ENCODE results near the gene FOXJ1. TPM values are rescaled to one million over a fixed set of nuclear protein-coding genes. Genes with fewer than 3 reads are reported as not detected.

Gene FOXJ1
- total RNA-seq, 1 donor from 2014 or later: not detected

GRCh38 chr17:76137001-76137350 is 4.1 kb downstream of the FOXJ1 start:
- no peak for TF ChIP-seq CTCF (IDR thresholded peaks at IDR 0.05; ENCODE audit: borderline replicate concordance)
- H3K36me3 ChIP-seq: no peaks in the 10 kb centered on the region
- H3K9me3 ChIP-seq (replicated peaks): no peaks in the 10 kb centered on the region
- DNase-seq: no peak
- intact Hi-C loops (cut with micrococcal nuclease): no loop called here
- no peak overlapping the region for H3K4me3 ChIP-seq
- H3K4me1 ChIP-seq: peaks cover 50% of the 10 kb centered on the region
- peaks cover 90% of the 10 kb centered on the region for H3K27me3 ChIP-seq (ENCODE audit: low read depth)
- H3K27ac ChIP-seq (replicated peaks): no peak overlapping the region

GRCh38 chr17:76136276-76137000 is 4.6 kb downstream of the FOXJ1 start:
- Histone ChIP-seq H3K27ac (replicated peaks) (no peak overlapping the region), H3K9me3 (replicated peaks) (no peaks in the 10 kb centered on the region), H3K4me3 (no peak overlapping the region), H3K4me1 (peaks cover 45% of the 10 kb centered on the region), H3K27me3 (ENCODE audit: low read depth) (peaks cover 96% of the 10 kb centered on the region), H3K36me3 (no peaks in the 10 kb centered on the region)
- intact Hi-C loops (cut with micrococcal nuclease): no loop called here
- TF ChIP-seq CTCF (IDR thresholded peaks at IDR 0.05; ENCODE audit: borderline replicate concordance): no peak
- DNase-seq: no peak

GRCh38 chr17:76135810-76136188 is 5.2 kb downstream of the FOXJ1 start:
- H3K27me3 ChIP-seq (ENCODE audit: low read depth): peaks cover 100% of the 10 kb centered on the region
- H3K36me3 ChIP-seq: no peaks in the 10 kb centered on the region
- H3K27ac ChIP-seq (replicated peaks): no peak overlapping the region
- no peak for TF ChIP-seq CTCF (IDR thresholded peaks at IDR 0.05; ENCODE audit: borderline replicate concordance)
- no peaks in the 10 kb centered on the region for H3K9me3 ChIP-seq (replicated peaks)
- intact Hi-C loops (cut with micrococcal nuclease): no loop called here
- H3K4me1 ChIP-seq: peaks cover 38% of the 10 kb centered on the region
- H3K4me3 ChIP-seq: no peak overlapping the region
- no peak for DNase-seq

GRCh38 chr17:76134911-76135809 is 5.9 kb downstream of the FOXJ1 start:
- no peak for DNase-seq
- Histone ChIP-seq H3K27ac (replicated peaks) (no peak overlapping the region), H3K4me1 (peaks cover 32% of the 10 kb centered on the region), H3K27me3 (ENCODE audit: low read depth) (peaks cover 100% of the 10 kb centered on the region), H3K4me3 (no peak overlapping the region), H3K36me3 (no peaks in the 10 kb centered on the region), H3K9me3 (replicated peaks) (no peaks in the 10 kb centered on the region)
- no peak for TF ChIP-seq CTCF (IDR thresholded peaks at IDR 0.05; ENCODE audit: borderline replicate concordance)
- intact Hi-C loops (cut with micrococcal nuclease): no loop called here

- intact Hi-C loops (cut with micrococcal nuclease): no loop called here
- Histone ChIP-seq H3K4me3 (no peak overlapping the region), H3K27ac (replicated peaks) (no peak overlapping the region), H3K36me3 (no peaks in the 10 kb centered on the region), H3K27me3 (ENCODE audit: low read depth) (peaks cover 85% of the 10 kb centered on the region), H3K9me3 (replicated peaks) (no peaks in the 10 kb centered on the region), H3K4me1 (peaks cover 18% of the 10 kb centered on the region)
- DNase-seq: no peak
- no peak for TF ChIP-seq CTCF (IDR thresholded peaks at IDR 0.05; ENCODE audit: borderline replicate concordance)
Measured at GRCh38 chr17:76132574-76133338, 8.3 kb downstream of the FOXJ1 start.

Measured in left ventricle myocardium inferior (tissue), 1 donor.